ENCODE data around the gene CTU2. TPM values are rescaled to one million over a fixed set of nuclear protein-coding genes. Genes with fewer than 3 reads are reported as not detected.

Gene CTU2
- total RNA-seq, 4 donors from 2014 or later = 7.7 to 21.2 (median 13.6) TPM

GRCh38 chr16:88763502-88764053, 57.3 kb downstream of the CTU2 start:
- TF ChIP-seq POLR2A (IDR thresholded peaks at IDR 0.05) (no peak), CTCF (IDR thresholded peaks at IDR 0.05) (peak in 2 of 6 experiments; percentile 13 to 31)
- Histone ChIP-seq H3K36me3 (no peaks in the 10 kb centered on the region), H3K4me3 (replicated peaks in 1 of 3) (no peak overlapping the region), H3K27ac (peak overlapping the region; percentile 62 to 72 (median 67)), H3K27me3 (no peaks in the 10 kb centered on the region), H3K9me3 (no peaks in the 10 kb centered on the region), H3K4me1 (peaks cover 74 to 100% of the 10 kb centered on the region in 2 donors)
- WGBS, 2 donors = 45 to 53% methylated on average over 9 to 14 of the region's 14 CpGs
- intact Hi-C loops (cut with DNase I) = no loop called here
- peak; percentile 68 to 75 for DNase-seq

- TF ChIP-seq CTCF (IDR thresholded peaks at IDR 0.05) (no peak), POLR2A (IDR thresholded peaks at IDR 0.05) (no peak)
- DNase-seq = no peak
- intact Hi-C loops (cut with DNase I) = no loop called here
Measured at GRCh38 chr16:88764080-88764479, 57.8 kb downstream of the CTU2 start.

GRCh38 chr16:88764913-88765349, 58.6 kb downstream of the CTU2 start:
- peak; percentile 98 for DNase-seq
- peak in 1 of 2 donors; percentile 45 for TF ChIP-seq POLR2A (IDR thresholded peaks at IDR 0.05)
- TF ChIP-seq CTCF (IDR thresholded peaks at IDR 0.05) = no peak
- H3K36me3 ChIP-seq = no peaks in the 10 kb centered on the region
- intact Hi-C loops (cut with DNase I) = no loop called here
- H3K27me3 ChIP-seq = no peaks in the 10 kb centered on the region
- peak overlapping the region; percentile 66 to 71 (median 67) for H3K27ac ChIP-seq
- H3K4me1 ChIP-seq = peaks cover 83 to 100% of the 10 kb centered on the region in 2 donors
- WGBS, 2 donors = 7 to 29% methylated on average over 2 to 7 of the region's 9 CpGs
- no peak overlapping the region for H3K4me3 ChIP-seq (replicated peaks in 1 of 3)
- H3K9me3 ChIP-seq = no peaks in the 10 kb centered on the region

More at GRCh38 chr16:88764080-88764479, 57.8 kb downstream of the CTU2 start:
- no peaks in the 10 kb centered on the region for H3K9me3 ChIP-seq
- H3K27me3 ChIP-seq = no peaks in the 10 kb centered on the region
- peak overlapping the region in 2 of 3 donors; percentile 71 to 72 for H3K27ac ChIP-seq
- no peak overlapping the region for H3K4me3 ChIP-seq (replicated peaks in 1 of 3)
- no peaks in the 10 kb centered on the region for H3K36me3 ChIP-seq
- WGBS, 2 donors = 90 to 94% methylated on average over 16 to 19 of the region's 19 CpGs
- peaks cover 77 to 100% of the 10 kb centered on the region in 2 donors for H3K4me1 ChIP-seq

Small RNAs within 50 kb of the gene (microRNA-seq; reads per million reads assigned to microRNA genes)
- gene MIR4722 = not detected

Other genes starting within 250 kb of the CTU2 start
- gene ZC3H18, start 136.1 kb upstream of the CTU2 start, total RNA-seq = 10 to 100 TPM; 14.8 to 25.5 (median 20.9) TPM
- not detected for gene IL17C, start 67.9 kb upstream of the CTU2 start, total RNA-seq
- 100 to 1,000 TPM; 199 to 475 (median 339) TPM for gene CYBA, start 55.5 kb upstream of the CTU2 start, total RNA-seq
- 10 to 100 TPM; 20.7 to 52.5 (median 43.2) TPM for gene MVD, start 43.4 kb upstream of the CTU2 start, total RNA-seq
- 1 to 10 TPM in 3 of 4 donors, under 1 TPM in 1; 0.33 to 1.3 (median 1.3) TPM for gene SNAI3, start 20.0 kb upstream of the CTU2 start, total RNA-seq
- 10 to 100 TPM; 12.5 to 26.8 (median 19.1) TPM for gene RNF166, start 95 bp upstream of the CTU2 start, total RNA-seq
- gene PIEZO1, start 78.7 kb downstream of the CTU2 start, total RNA-seq = 100 to 1,000 TPM in 3 of 4 donors, 10 to 100 TPM in 1; 81.2 to 145 (median 113) TPM
- gene CDT1, start 97.3 kb downstream of the CTU2 start, total RNA-seq = 1 to 10 TPM in 2 of 4 donors, under 1 TPM in 2; 0.33 to 1.8 (median 0.99) TPM
- 100 to 1,000 TPM in 3 of 4 donors, 10 to 100 TPM in 1; 88.9 to 182 (median 118) TPM for gene APRT, start 105.4 kb downstream of the CTU2 start, total RNA-seq
- 10 to 100 TPM; 14.4 to 41.9 (median 33.0) TPM for gene GALNS, start 150.4 kb downstream of the CTU2 start, total RNA-seq
- 10 to 100 TPM; 18.9 to 50.4 (median 43.8) TPM for gene TRAPPC2L, start 150.6 kb downstream of the CTU2 start, total RNA-seq
- not detected for gene PABPN1L, start 160.2 kb downstream of the CTU2 start, total RNA-seq

Data from thyroid gland (tissue), 4 donors.